Raji (cell line): ENCODE data around the gene HERC5.

Experiments used
- POLR2A ChIP-seq: IDR thresholded peaks from 2 replicates; pipeline ENCODE4 v1.6.1; 2011; ENCODE audit warnings: low read depth, low read length, control low read depth; ENCODE audit not compliant: insufficient read depth

Gene HERC5

DNA sequence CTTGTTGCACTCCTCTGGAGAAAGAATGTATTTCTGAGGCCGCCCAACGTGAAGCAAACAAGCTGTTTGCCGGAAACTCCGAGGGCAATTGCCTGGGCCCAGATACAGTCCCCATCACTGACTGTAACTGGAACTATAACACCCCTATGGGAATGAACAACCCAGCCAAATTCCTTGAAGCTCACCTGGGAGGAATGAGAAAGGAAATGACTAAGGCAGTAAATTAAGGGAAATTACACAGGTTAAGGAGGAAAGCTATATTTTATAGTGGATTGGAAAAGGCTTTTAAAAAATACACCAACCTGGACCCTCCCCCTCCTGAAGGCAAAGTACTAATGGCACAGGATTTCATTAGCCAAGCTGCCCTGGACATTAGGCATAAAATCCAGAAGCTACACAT, 11.7 kb upstream of the HERC5 start:
- TF ChIP-seq POLR2A = no peak

DNA sequence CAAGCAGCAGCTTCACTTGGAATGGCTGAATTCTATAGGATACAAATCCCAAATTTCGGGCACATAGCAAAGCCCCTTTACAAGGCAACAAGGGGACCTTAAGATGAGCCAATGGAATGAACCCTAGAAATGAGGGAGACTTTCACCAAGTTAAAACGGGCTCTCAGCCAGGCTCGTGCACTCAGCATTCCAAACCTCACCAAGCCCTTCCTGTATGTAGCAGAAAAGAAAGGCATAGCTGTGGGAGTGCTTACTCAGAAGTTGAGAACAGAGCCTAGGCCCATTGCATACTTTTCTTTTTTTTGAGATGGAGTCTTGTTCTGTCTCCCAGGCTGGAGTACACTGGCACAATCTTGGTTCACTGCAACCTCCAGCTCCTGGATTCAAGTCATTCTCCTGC, 10.8 kb upstream of the HERC5 start:
- TF ChIP-seq POLR2A = no peak

DNA sequence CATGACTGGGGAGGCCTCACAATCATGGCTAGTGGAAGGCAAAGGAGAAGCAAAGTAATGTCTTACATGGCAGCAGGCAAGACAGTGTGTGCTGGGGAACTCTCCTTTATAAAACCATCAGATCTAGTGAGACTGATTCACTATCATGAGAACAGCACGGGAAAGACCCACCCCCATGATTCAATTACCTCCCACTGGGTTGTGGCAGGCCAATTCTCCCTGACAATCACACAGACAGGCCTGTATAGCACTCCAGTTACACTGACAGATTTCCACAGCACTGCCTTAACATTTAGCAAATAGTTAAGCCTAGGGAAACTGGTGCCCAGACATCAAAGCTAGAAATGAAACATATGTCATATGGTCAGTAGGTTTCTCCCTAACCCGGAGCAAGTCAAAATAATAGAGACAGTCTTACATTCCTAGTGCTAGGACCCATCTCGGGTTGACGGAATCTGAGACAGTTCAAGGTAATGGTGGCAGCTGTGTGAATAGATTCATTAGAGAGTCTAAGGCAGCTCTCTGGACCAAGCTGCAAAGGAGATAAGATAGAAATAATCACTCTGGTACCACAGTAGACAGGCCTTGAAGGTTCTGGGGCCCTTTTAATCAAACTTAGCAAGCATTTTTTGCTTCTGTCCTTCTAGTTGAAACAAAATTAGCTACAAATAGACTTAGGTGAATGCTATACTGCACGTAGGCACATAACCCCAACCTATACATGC, 9.4 kb upstream of the HERC5 start:
- TF ChIP-seq POLR2A = no peak

DNA sequence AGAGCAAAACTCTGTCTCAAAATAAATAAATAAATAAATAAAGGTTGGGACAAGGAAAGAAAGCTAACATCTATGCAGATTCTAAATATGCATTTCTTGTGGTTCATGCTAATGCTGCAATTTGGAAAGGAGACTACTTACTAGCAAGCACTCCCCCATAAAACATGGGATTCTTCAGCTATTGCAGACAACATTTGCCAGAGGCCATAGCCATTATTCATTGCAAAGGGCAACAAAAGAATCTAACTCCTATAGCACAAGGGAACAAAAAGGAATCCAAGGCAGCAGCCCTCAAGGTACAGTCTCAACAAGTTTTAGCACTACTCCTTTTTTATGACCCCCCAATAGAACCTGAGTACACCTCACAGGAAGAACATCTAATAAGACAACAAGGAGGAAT, 8.0 kb upstream of the HERC5 start:
- no peak for TF ChIP-seq POLR2A

DNA sequence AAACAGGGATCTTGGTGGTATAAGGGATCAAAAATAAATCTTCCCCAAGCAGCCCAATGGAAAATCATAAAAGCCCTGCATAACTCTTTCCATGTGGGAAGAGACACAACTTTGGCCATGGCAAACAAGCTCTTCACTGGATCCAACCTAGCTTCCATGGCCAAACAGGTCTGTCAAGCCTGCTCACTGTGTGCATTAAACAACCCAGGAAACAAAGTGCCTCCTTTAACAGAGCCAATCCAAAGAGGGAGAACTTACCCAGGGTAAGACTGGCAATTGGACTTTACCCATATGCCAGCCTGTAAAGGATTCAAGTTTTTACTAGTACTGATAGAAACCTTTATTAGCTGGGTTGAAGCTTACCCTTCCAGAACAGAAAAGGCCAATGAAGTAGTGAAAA, 7.6 kb upstream of the HERC5 start:
- TF ChIP-seq POLR2A = no peak

DNA sequence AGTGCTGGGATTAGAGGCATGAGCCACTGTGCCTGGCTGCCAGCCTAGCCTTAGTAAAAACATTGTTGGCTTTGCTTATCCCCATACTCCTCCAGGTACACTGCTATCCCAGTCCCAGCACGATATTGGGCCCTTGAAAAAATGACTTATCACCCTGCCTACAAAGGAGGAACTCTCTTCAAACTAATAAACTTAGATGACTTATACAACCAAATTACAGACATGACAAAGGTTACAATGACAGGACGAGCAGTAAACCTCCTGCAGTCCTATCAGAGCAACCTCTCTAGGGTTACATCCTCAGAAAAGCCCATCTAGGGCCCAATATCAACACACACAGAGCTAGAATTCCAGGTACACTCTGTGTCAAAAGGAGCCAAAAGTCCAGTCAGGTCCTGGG, 5.7 kb upstream of the HERC5 start:
- TF ChIP-seq POLR2A = no peak

DNA sequence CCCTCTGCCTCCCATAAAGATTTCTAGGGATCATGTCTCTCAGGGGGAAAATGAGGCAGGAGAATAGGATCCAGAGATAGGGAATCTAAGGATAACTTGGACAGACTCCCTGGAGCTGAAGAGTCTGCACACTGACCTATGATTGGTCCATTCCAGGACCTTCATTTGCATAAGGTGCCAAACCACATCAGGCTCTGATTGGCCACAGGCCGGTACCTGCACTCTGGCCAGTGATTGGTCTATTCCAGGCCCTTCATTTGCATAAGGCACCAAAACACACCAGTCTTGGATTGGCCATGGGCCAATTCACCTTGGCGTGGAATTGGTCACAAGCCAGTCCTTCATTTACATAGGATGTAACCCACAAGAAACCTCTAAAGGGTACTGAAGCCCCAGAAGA, 4.0 kb upstream of the HERC5 start:
- TF ChIP-seq POLR2A = no peak

DNA sequence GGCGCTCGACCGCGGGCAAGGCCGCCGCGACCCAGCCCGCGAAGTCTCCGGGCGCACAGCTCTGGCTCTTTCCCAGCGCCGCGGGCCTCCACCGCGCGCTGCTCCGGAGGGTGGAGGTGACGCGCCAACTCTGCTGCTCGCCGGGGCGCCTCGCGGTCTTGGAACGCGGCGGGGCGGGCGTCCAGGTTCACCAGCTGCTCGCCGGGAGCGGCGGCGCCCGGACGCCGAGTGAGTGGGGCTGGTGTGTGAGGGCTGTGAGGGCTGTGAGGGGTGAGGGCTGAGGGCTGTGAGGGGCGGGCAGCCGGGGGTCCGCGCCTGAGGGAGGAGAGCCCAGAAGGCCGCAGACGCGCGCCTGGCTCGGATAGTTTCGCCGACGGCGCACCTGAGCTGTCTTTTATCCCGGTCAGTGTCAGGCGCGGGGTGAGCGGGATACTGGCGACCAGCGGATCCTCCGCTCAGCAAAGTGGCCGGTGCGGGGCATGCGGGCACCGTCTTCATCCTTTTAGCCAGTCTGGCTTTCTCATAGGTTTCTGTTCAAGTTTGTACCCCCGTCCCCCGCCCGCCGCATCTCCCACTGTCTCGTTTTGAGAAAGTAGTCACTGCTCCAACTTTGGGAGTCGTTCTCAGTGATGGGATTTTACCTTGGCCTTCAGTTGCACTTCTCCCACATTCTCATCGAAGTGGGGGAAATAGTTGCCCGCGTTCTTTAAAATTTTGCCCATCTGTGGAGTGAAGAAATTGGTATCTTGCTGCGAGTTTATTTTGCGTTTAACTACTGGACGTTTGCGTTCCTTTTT, 586 bp downstream of the HERC5 start:
- TF ChIP-seq POLR2A = no peak

DNA sequence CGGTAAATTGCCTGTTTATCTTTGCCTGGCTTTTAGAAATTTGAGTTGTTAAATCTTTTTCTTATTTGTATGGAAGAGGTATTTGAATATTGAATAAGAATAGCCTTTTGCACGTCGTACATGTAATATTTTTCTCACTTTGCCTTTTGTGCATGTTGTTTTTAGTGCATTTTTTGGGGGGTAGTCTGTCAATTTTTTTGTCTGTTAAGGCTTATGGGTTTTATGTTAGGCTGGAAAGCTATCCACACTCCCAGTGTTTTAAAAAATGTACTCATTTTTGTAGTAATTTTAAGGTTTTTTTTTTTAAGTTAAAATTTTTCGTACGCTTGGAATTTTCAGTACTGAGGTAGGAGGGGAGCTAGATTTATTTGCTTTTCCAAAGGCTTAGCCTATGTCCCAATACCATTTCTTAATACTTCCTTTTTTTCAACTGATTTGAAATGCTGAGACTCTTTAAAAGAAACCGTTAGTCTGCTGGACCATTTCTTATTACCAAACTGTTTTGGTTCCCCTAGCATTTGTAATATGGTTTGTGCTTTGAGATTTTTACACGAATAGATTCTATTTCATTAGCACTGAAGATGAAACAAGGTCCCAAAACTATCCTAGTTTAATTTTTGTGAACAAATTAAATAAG, 1.3 kb downstream of the HERC5 start:
- TF ChIP-seq POLR2A = no peak

DNA sequence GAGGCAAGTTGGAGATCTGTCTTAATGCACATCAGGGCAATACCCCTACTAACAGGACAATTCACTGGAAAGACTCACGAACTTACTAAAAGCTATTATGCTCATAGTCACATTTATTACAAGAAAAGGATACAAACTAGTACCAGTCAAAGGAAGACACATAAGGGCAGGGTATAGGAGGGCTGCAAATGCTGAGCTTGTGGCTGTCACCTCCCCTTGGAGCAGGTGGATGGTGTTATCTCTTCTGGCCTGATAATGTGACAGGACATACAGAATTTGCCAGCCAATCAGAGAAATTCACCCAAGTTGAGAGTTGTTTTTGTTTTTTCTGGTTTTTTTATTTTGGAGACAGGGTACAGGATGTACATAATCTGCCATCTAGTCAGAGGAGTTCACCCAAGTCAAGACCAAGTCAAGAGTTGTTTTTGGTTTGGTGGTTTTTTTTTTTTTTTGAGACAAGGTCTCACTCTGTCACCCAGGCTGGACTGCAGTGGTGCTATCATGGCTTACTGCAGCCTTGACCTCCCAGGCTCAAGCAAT, 8.8 kb downstream of the HERC5 start:
- TF ChIP-seq POLR2A = no peak

DNA sequence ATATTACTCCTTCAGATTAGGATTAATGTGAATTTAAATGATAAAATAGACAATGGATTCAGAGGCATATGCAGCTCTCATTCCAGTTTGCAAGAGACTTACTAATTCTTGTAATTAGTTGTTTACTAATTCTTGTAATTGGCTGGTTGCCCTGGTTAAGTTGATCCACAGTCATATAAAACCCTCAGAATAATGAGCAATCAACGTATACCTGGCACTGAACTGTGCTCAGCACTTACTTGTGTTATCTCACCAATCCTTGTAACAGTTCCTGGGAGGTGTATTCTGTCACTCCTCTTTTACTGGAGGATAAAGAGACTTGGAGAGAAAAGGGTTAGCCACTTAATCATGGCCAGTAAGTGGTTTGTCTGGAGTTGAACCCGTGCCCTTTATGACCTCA, 10.5 kb downstream of the HERC5 start:
- TF ChIP-seq POLR2A = no peak

DNA sequence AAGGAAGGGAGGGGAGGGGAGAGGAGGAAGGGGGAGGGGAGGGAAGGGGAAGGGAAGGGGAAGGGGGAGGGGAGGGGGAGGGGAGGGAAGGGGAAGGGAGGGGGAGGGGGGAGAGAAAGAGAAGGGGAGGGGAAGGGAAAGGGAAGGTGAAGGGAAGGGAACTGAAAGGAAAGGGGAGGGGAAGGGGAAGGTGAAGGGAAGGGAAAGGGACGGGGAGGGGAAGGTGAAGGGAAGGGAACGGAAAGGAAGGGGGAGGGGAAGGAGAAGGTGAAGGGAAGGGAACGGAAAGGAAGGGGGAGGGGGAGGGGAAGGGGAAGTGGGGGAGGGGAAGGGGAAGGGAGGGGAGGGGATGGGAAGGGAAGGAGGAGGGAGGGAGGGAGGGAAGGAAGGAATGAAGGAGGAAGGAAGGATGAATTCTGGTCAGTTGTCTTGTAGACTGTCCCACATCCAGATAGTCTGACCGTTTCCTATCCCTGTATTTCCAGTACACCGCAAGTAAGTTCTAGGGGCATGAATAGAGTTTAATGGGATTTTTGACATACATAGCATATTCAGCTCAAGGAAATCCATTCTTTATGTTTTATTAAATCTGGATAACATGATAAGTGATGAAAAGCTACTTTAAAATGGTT, 20.4 kb downstream of the HERC5 start:
- TF ChIP-seq POLR2A = no peak

DNA sequence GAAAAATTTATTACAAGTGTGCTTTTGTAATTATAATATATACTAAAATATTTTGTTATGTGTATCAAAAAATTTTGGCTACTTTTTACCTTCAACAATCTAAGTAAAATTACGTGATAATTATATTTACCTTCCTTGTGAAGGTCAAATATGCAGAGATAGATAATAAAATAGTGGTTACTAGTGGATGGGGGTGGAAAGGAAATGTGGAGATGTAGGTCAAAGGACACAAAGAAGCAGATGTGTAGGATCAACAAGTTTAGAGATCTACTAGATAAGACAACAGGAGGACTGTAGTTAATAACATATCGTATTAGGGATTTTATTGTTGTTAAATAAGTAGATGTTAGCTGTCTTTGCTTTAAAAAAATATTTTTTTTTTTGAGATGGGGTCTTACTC, 21.3 kb downstream of the HERC5 start:
- no peak for TF ChIP-seq POLR2A

DNA sequence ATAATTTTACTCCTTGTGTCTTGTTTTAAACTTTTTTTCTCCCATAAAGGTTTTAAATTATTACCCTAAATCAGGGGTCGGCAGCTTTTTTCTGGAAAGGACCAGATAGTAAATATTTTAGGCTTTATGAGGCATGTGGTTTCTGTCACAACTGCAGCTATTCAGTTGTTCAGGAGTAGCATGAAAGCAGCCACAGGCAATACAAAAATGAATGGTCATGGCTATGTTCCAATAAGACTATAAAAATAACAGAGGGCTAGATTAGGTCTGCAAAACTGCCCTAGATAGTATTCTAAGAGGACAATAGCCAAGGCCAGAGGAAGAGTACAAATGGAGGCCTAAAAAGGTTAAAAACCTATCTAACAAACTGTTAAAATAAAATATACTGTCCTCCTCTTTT, 24.6 kb downstream of the HERC5 start:
- no peak for TF ChIP-seq POLR2A

DNA sequence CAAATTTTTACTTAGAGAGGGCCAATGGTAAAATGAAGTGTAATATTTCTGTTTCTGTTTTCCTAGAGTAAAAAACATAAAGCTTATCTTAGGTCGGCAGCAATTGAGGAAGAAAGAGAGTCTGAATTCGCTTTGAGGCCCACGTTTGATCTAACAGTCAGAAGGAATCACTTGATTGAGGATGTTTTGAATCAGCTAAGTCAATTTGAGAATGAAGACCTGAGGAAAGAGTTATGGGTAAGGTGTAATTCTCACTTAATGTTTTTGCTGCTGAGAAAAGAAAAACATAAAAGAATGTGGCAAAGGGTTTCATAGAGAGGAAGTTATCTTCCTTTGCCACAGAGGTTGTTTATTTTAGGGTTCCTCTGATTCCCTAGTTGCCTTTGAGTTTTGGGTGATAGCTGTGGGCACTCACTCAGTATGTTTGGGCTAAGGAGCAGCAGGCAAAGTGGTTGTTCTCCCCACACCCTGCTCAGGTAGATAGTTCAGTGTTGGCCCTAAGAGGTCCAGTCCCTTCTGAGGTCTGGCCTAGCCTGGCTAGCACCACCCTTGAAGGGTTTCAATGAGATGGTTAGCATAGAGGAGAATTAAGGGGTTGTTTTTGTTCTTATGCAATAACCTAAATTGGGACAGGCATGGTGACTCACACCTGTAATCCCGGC, 32.3 kb downstream of the HERC5 start:
- TF ChIP-seq POLR2A = no peak

DNA sequence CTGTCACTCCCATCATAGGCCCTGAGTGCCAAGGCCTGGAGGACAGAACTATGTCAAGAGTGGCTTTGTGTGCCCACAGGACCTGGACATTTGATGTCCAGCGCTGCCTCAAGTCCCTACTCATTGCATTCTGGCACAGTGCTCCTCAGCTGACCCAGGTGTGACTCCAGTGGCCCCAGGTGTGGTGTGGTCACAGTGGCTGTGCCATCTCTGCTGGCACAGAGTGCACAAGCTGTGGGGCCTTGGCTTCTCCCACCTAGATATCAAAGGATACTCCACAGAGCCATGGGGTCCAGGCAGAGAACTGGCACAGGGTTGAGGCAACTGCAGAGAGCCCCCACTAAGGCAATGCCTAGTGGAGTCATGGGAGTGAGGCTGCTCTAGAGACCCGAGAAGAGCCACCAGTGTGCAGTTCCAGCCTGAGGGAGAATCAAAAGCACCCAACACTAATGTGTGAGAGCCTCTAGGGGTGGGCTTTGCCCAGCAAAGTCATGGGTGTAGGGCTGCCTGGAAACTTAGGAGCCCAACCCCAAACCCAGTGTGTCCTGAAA, 41.0 kb downstream of the HERC5 start:
- no peak for TF ChIP-seq POLR2A
